WTC11 (cell line): Measurements from ENCODE around the gene LAPTM5. TPM values are rescaled to one million over a fixed set of nuclear protein-coding genes. Genes with fewer than 3 reads are reported as not detected.

ENCODE experiments used
- ATAC-seq: fragments of 200-7000 bp; cut with Tn5 transposase; 2 replicates; pipeline ENCODE4 v1.10.0; 2021; ENCODE audit warnings: mild to moderate bottlenecking, moderate library complexity
- CTCF ChIA-PET: fragments of 300-600 bp; sonication (Branson Sonifier 250); formaldehyde crosslinking; loops from one replicate; lab custom pipeline; 2021; ENCODE audit warnings: antibody characterized with exemption; lab: Charles Lee
- POLR2A ChIA-PET: fragments of 350-600 bp; sonication (Branson Sonifier 250); formaldehyde crosslinking; loops from one replicate; lab custom pipeline; 2021; ENCODE audit warnings: antibody characterized with exemption; lab: Charles Lee
- DNase-seq: peaks from one replicate; pipeline ENCODE4 v3.0.0; 2021; ENCODE audit warnings: low spot score
- H3K27ac Mint-ChIP-seq: 2 replicates; pipeline ENCODE4 v1.8.0; 2021; ENCODE audit warnings: mixed read lengths
- H3K27me3 Mint-ChIP-seq: 2 replicates; pipeline ENCODE4 v1.8.0; 2021; ENCODE audit warnings: low read depth, mild to moderate bottlenecking, moderate library complexity, mixed read lengths
- H3K36me3 Mint-ChIP-seq: 2 replicates; pipeline ENCODE4 v1.8.0; 2021; ENCODE audit warnings: mixed read lengths
- H3K4me1 Mint-ChIP-seq: 2 replicates; pipeline ENCODE4 v1.8.0; 2022; ENCODE audit warnings: mixed read lengths
- H3K4me3 Mint-ChIP-seq: 2 replicates; pipeline ENCODE4 v1.8.0; 2021; ENCODE audit warnings: mild to moderate bottlenecking, moderate library complexity, mixed read lengths
- H3K9me3 Mint-ChIP-seq: 2 replicates; pipeline ENCODE4 v1.8.0; 2021; ENCODE audit warnings: mixed read lengths
- ARID4B ChIP-seq: sonication (generic); formaldehyde crosslinking; IDR thresholded peaks from 2 replicates; pipeline ENCODE4 v1.8.0; 2023; ENCODE audit warnings: missing genetic modification reagents, mild to moderate bottlenecking, borderline replicate concordance
- ATF1 ChIP-seq: sonication (generic); formaldehyde crosslinking; IDR thresholded peaks from 2 replicates; pipeline ENCODE4 v1.8.1; 2023; ENCODE audit warnings: mild to moderate bottlenecking, moderate library complexity, missing genetic modification reagents
- CDX4 ChIP-seq: fragments of 250-450 bp; sonication (Bioruptor Pico); IDR thresholded peaks from 2 replicates; pipeline ENCODE4 v1.9.0; 2021; ENCODE audit warnings: moderate library complexity, mild to moderate bottlenecking, inconsistent platforms, borderline replicate concordance
- CREM ChIP-seq: sonication (generic); formaldehyde crosslinking; IDR thresholded peaks from 2 replicates; pipeline ENCODE4 v1.8.1; 2022; ENCODE audit warnings: mild to moderate bottlenecking, missing genetic modification reagents, moderate library complexity
- E2F1 ChIP-seq: sonication (generic); formaldehyde crosslinking; IDR thresholded peaks from 2 replicates; pipeline ENCODE4 v1.8.0; 2022; ENCODE audit warnings: mild to moderate bottlenecking, missing genetic modification reagents
- E2F5 ChIP-seq: sonication (generic); formaldehyde crosslinking; IDR thresholded peaks from 2 replicates; pipeline ENCODE4 v1.8.1; 2022; ENCODE audit warnings: mild to moderate bottlenecking, moderate library complexity, missing genetic modification reagents
- ERG ChIP-seq: fragments of 250-450 bp; sonication (Bioruptor Pico); IDR thresholded peaks from 2 replicates; pipeline ENCODE4 v1.8.0; 2021; ENCODE audit warnings: mild to moderate bottlenecking
- FOXP1 ChIP-seq: sonication (generic); formaldehyde crosslinking; IDR thresholded peaks from 2 replicates; pipeline ENCODE4 v1.8.0; 2022; ENCODE audit warnings: missing genetic modification reagents, mild to moderate bottlenecking, moderate library complexity, borderline replicate concordance
- GABPB1 ChIP-seq: sonication (generic); formaldehyde crosslinking; IDR thresholded peaks from 2 replicates; pipeline ENCODE4 v1.8.1; 2023; ENCODE audit warnings: mild to moderate bottlenecking, missing genetic modification reagents
- GTF2I ChIP-seq: fragments of 250-450 bp; sonication (Bioruptor Pico); conservative IDR thresholded peaks from 2 replicates; pipeline ENCODE4 v1.4.0; 2021; ENCODE audit warnings: mild to moderate bottlenecking
- MLX ChIP-seq: sonication (generic); formaldehyde crosslinking; IDR thresholded peaks from 2 replicates; pipeline ENCODE4 v1.8.1; 2023; ENCODE audit warnings: mild to moderate bottlenecking, missing genetic modification reagents, moderate library complexity
- NR1H2 ChIP-seq: sonication (generic); formaldehyde crosslinking; IDR thresholded peaks from 2 replicates; pipeline ENCODE4 v1.9.0; 2021; ENCODE audit warnings: mild to moderate bottlenecking, moderate library complexity, missing genetic modification reagents
- SMAD3 ChIP-seq: sonication (generic); formaldehyde crosslinking; IDR thresholded peaks from 2 replicates; pipeline ENCODE4 v1.8.0; 2022; ENCODE audit warnings: missing genetic modification reagents, mild to moderate bottlenecking, borderline replicate concordance
- TP53 ChIP-seq: sonication (generic); formaldehyde crosslinking; IDR thresholded peaks from 2 replicates; pipeline ENCODE4 v1.8.1; 2023; ENCODE audit warnings: mild to moderate bottlenecking, missing genetic modification reagents
- USF1 ChIP-seq: sonication (generic); formaldehyde crosslinking; IDR thresholded peaks from 2 replicates; pipeline ENCODE4 v1.8.0; 2022; ENCODE audit warnings: mild to moderate bottlenecking, missing genetic modification reagents
- ZBTB43 ChIP-seq: sonication (generic); formaldehyde crosslinking; IDR thresholded peaks from 2 replicates; pipeline ENCODE4 v1.8.1; 2023; ENCODE audit warnings: mild to moderate bottlenecking, missing genetic modification reagents
- ZMAT4 ChIP-seq: fragments of 250-450 bp; sonication (Bioruptor Pico); IDR thresholded peaks from 2 replicates; pipeline ENCODE4 v1.9.0; 2021; ENCODE audit warnings: mild to moderate bottlenecking
- ZNF219 ChIP-seq: sonication (generic); formaldehyde crosslinking; IDR thresholded peaks from 2 replicates; pipeline ENCODE4 v1.8.0; 2023; ENCODE audit warnings: missing genetic modification reagents, mild to moderate bottlenecking, borderline replicate concordance
- ZNF232 ChIP-seq: sonication (generic); formaldehyde crosslinking; IDR thresholded peaks from 2 replicates; pipeline ENCODE4 v1.8.0; 2022; ENCODE audit warnings: mild to moderate bottlenecking, missing genetic modification reagents
- ZNF317 ChIP-seq: sonication (generic); formaldehyde crosslinking; IDR thresholded peaks from 2 replicates; pipeline ENCODE4 v1.8.1; 2023; ENCODE audit warnings: low read depth, mild to moderate bottlenecking, moderate library complexity, missing genetic modification reagents, borderline replicate concordance
- ZNF396 ChIP-seq: fragments of 250-450 bp; sonication (Bioruptor Pico); IDR thresholded peaks from 2 replicates; pipeline ENCODE4 v1.8.0; 2021; ENCODE audit warnings: mild to moderate bottlenecking, moderate library complexity, borderline replicate concordance
- ZNF416 ChIP-seq: fragments of 250-450 bp; sonication (Bioruptor Pico); IDR thresholded peaks from 2 replicates; pipeline ENCODE4 v1.9.0; 2021; ENCODE audit warnings: mild to moderate bottlenecking, inconsistent platforms
- ZNF512 ChIP-seq: sonication (generic); formaldehyde crosslinking; IDR thresholded peaks from 2 replicates; pipeline ENCODE4 v1.8.1; 2022; ENCODE audit warnings: missing genetic modification reagents, borderline replicate concordance
- total RNA-seq: library from RNA; stranded (reverse); gene quantifications from 3 replicates; pipeline ENCODE4 v1.2.3, GENCODE V29; 2021

LAPTM5 gene
- total RNA-seq, 1 experiment from 2014 or later, result 1.3 TPM

GRCh38 chr1:30734106-30734505 is 23.5 kb downstream of the LAPTM5 start (continued):
- TF ChIP-seq ZNF396 (no peak), CREM (CRISPR knock-in tag) (no peak), SMAD3 (no peak), NR1H2 (CRISPR knock-in tag) (no peak), ZNF416 (CRISPR knock-in tag) (no peak), ATF1 (no peak), ZBTB43 (CRISPR knock-in tag) (no peak)

- CTCF ChIA-PET, result interaction anchor here (1.6 to 2.6 kb wide), 4 partner anchors 9 to 46 kb away, joined by 5 to 11 read pairs (median 6); partner anchors contain the start of gene MATN1
- Mint-ChIP-seq H3K27me3 (no peaks in the 10 kb centered on the region), H3K4me1 (peaks cover 11% of the 10 kb centered on the region), H3K4me3 (no peak overlapping the region), H3K27ac (no peak overlapping the region), H3K36me3 (no peaks in the 10 kb centered on the region), H3K9me3 (no peaks in the 10 kb centered on the region)
- no peak for ATAC-seq
- DNase-seq, result no peak
- POLR2A ChIA-PET, result no interaction called here
- TF ChIP-seq ZNF232 (CRISPR knock-in tag) (no peak), GTF2I (no peak), E2F5 (CRISPR knock-in tag) (no peak), TP53 (CRISPR knock-in tag) (no peak), GABPB1 (CRISPR knock-in tag) (no peak), ZNF219 (no peak), ZNF317 (CRISPR knock-in tag) (no peak), FOXP1 (no peak), E2F1 (CRISPR knock-in tag) (no peak), MLX (CRISPR knock-in tag) (no peak), ARID4B (CRISPR knock-in tag) (no peak), USF1 (no peak), CDX4 (no peak), ERG (CRISPR knock-in tag) (no peak), ZMAT4 (no peak), ZNF512 (CRISPR knock-in tag) (no peak)
Observed at GRCh38 chr1:30733493-30733892, 24.1 kb downstream of the LAPTM5 start.
